ENCODE data around the gene ZMYND8.

ZMYND8 gene

DNA sequence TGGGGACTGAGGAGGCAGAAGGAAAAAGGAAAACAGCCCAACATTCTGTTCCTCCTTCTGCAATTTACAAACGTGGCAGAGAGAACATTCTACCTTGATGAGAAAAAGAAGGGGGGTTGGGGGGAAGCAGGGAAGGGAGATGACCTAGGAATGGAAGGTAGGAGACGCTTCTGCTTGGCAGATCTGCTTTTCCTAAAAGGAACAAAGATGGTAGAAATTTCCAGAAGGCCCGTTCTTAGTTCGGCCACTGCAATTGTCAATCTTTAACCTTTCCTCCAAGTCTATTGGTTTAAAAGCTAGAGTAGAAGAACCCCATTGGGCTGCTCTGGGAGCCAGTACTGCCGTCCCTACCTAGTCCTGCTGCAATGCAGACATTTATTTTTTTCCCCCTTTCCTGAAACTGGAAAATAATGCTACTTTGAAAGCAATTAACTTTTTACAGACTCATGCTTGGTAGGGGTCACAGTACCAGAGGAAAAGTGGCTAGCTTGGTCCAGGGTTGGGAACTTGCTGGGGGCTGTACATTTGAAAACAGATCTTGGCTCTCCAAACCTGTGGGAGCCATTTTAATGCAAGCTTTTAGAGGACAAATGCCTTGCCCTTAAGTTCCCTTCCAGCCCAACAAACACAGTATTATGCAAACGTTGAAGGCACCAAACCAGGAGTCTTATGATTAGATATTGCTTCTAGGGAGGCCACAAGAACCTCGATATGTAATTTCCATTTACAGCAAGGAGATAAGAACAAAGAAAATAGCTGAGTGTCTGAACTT lies 2.6 kb downstream of the ZMYND8 start:
- no peak for DNase-seq

DNA sequence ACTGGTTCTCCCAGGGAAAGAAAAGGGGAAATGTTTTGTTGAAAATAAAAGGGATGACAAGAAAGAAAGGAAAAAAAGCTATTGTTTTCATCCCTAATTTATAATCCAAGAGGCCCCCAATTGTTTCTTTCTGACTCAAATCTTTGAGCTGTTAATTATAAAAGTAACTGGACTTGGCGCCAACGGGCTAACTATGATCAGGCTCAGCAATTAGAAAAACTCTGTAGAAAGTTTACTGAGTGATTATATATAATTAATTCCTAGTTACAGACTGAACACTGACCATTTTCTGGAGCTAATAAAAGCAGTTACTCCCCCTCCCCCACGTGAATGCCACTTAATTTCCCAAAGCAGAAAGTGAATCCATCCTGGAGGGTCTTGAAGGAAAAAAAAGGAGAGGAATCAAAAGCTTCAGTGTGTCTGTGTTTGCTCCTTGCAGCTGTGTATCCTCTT lies 3.2 kb downstream of the ZMYND8 start:
- no peak for DNase-seq

DNA sequence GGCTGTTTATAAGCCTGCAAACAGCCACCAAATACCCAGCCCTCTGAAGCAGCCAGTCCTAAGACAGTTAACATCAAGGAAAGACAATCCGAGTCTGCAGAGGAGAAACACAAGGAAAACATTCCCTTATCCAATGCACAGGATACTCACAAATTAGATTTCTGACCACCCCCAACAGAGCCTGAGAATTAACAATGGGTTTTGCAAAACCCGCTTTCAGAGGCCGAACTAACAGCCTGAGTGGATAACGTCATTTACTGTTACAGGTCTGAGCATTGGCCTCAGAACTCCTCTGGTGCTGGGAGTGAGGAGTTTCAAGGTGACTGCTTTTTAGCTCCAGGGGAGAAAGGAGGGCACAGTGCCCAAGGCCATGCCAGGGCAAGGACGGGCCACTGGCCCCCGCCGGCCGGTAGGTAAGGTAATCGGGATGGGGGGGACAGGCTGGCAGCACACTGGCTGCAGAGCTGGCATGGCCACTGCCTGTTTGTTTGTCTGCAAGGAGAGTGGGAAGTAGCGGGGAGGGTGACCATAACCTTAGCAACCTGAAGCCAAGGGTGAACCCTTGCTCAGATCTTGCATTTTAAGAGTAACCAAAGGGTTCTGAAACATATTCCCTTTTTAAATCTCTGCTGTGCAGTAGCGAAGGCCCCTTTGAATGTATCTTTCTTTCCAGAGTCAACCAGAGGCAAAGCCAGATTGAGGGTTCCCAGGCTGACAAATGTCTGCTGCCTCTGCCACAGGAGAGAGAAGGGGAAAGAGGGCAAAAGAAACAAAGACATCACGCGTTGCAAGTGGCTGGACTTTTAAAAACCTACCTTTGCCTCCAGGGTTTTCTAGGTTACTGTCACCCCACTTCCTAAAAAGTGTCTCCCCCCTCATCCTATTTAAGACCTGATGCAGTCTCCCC lies 3.9 kb downstream of the ZMYND8 start:
- no peak for DNase-seq

DNA sequence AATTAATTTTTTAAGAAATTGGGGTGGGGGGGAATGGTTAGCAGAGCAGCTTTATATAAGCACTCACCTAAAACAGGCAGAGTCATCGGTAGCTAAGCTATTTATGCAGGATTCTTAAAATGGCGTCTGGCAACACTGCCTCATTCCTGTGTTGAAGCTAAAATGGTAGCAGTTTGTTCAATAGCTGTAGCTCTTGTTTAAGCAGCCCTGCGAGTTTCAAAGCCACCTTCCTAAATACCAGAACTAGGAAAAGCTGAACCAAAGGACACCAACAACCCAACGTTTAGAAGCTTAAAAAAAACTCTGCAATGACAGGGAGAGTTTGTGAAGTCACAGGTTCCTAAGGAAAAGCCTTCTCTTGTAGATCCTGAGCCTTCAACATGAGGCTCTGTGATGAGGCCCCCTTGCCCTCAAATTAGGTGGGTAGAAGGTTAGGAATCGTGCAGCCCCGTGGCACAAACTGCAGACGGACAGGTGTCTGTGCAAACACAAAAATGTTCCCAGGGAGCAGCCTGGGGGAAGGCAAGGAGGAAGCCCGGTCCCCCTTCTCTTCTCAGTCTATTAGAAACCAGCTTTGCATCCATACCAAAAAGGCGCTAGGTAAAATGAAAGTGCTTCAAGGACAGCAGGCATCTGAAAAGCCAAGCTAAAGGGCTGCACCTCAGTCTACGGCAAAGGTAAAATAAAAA lies 4.7 kb downstream of the ZMYND8 start:
- DNase-seq, result no peak

DNA sequence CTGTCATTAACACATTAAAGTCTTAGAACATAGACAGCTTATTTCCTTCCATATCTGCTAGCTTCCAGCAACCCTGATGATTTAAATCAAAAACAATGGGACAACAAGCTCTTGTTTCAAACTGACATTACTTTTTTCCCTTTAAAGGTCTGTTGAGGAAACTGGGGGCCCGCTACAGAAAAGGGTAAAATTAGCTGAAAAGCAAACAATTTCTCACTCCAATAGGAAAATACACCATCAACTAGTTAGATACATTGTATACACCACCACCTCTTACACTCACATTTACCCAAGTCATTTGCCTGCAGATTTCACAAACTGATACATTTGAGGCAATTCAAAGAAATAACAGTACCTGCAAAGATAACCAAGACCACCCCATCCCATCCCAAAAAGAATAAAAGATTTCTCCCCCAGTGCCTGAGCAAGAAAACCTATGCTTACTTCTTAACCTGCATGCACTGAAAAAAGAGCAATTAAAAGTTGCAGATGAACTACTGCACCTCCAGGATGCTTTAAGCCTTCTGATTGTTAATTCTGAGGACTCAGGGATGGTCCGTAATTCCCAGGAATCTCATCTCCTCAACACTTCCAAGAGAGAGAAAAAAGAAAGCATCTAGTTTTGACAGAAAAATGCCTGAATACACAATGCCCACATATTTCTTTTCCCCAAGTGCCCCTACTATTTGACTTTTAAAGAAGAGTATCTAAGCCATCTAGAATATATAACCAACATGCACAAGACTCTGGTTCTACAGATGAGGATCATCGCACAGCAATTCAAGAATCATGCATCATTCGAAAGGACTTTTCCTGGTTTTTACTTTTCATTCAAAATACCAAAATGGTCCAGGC lies 5.6 kb downstream of the ZMYND8 start:
- no peak for DNase-seq

DNA sequence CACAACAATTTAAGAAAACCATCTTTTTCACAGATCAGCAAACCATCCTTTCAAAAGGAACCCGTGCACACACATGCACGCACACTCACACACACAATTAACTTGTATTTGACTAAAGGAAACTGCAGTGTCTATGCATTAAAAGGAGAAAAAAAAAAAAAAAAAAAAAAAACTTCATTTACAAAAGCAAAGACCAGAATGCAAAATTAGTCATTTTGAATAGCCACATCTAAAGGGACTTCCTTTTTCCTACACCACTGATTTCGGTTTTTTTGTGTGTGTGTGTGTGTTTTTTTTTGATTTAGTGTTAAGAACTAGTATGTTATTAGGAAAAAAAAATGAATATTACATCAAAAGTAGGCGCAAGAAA lies 6.3 kb downstream of the ZMYND8 start:
- no peak for DNase-seq

DNA sequence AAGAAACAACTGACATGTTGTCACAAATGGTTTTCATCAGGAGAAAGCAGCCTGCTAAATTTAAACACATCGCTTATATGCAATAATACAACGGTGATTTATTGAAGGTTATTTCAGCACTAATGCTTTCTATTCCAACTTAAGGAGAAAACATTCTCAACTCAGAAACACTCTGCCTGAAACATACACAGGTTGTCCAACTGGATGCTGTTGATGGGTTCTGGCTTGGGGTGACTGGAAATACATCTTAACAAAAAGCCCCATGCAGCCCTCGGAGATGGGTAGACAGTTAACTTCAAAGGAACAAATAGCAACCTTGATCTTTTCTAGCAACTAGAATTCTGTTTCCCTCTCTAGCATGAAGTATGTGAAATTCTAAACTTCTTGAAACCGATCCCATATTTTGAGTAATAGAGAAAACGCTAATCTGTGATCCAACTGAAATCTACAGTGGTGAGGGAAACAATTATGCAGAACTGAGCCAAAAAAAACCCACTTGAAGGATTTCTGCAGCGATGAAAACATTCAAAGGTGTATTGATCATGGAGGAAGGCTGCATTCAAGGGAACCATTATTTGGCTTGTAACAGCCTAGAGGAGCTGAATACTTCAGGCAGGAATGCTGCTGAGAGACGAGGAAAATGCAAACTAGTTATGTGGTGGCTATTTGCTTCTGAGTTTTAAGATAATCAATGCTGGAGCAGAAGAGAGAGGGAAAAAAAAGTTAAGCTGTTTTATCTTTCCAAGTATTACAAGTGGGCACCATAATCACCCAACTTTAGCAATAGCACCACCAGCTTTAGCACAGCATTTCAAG lies 6.9 kb downstream of the ZMYND8 start:
- no peak for DNase-seq

DNA sequence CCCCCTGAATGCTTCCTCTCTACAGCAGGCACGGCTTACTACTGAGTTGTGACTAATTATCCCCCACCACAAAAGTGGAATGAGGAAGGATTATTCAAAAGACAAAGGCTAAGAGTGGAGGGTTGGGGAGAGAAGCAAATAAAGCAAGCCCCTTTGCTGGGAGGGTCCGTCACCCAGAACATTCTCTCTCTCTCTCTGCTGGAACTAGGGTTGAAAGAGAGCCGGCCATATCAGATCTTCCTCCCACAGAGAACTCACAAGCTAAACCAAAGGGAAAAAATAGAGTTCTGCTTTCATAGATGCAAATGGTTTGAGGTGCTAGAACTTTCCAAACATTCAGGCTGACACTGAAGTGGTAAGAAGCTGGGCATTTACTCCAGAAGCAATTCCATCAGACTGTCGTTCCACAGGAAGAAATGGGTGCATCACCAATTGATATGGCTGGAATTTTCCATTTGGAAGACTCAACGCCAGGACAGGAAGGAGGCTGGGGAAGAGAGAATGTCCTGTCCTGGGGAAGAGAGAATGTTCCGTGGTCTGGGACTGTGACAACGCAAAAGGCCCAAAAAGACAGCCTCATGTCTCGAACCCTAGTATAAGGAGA lies 7.9 kb downstream of the ZMYND8 start:
- DNase-seq, result no peak

DNA sequence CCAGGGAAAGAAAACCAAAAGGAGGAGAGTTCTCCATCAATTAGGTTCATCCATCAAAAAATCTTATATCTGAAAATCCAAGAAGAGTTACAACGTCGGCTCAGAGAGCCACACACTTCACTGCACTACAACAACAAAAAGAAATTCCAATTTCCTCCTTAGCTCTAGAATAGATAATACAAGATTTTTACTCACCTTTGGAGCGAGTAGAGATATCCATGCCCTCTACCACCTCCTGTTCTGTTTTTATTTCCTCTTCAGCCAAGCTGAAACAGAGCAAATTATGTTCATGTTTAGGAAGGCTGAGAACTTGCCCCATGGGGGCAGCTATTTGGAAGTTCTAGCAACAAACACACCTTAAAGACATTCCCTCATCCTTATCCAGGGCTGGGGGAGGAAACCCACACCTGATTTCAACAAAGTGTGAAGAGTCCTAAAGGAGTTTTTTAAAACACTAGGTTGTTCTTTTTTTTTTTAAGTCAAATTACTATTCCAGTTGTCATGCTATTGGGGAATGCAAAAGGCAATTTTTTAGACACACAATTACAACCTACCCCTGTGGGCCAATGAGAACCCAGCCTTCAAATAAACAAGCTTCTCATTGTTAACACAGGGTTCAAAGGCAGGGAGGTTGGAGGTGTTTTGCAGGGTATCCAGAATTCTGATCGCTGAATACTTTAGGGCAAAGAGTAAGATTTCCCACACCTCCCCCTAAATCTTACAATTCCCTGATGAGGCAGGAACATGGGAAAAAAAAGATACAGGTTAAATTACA lies 8.7 kb downstream of the ZMYND8 start:
- no peak for DNase-seq

DNA sequence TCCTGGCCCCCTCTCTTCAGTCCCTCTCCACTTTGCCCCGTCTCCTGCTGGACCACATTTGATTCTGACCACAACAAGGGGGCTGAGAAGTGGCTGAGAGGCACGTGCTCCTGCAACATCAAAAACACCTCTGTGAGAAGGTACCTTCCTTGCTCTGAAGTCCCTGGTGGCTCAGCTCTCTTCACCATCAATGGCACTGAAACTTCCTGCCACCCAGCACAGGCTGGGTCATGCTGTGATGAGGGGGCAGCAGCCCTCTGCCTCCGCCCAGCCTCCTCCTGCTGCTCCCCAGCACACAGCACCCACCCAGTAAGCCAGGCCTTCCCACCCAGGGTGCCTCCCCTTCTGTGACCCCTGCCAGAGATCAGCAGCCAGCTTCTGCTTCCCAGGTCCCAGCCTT lies 10.3 kb downstream of the ZMYND8 start:
- no peak for DNase-seq

DNA sequence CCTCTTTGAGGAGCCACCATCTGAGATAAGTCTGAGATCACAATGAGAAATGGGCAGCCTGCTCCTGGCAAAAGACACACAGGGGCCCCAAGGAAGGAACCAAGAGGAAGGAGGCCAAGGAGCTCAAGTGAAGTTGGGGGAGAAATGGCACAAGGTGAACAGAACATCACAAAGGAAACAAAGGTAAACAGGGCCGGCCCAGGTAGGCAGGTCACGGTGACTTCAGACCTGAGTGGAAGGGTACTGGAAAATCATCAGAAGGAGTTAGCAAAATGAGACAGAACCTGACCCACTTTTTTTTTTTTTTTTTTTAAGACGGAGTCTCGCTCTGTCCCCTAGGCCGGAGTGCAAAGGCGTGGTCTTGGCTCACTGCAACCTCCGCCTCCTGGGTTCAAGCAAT lies 11.3 kb downstream of the ZMYND8 start:
- DNase-seq, result no peak

DNA sequence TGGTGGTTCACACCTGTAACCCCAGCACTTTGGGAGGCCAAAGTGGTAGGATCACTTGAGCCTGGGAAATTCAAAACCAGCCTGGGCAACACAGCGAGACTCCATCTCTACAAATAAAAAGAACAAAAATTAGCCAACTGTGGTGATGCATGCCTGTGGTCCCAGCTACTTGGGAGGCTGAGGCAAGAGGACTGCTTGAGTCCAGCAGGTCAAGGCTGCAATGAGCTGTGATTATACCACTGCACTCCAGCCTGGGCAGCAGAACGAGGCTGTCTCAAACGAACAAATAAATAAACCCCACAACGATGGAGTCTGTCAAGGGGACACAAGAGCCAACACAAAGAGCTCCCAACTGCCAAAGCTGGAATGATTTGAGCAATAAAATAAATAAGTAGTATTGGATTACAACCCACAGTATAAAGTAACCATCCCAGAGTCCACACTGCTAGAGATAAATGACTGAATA lies 13.5 kb downstream of the ZMYND8 start:
- no peak for DNase-seq

DNA sequence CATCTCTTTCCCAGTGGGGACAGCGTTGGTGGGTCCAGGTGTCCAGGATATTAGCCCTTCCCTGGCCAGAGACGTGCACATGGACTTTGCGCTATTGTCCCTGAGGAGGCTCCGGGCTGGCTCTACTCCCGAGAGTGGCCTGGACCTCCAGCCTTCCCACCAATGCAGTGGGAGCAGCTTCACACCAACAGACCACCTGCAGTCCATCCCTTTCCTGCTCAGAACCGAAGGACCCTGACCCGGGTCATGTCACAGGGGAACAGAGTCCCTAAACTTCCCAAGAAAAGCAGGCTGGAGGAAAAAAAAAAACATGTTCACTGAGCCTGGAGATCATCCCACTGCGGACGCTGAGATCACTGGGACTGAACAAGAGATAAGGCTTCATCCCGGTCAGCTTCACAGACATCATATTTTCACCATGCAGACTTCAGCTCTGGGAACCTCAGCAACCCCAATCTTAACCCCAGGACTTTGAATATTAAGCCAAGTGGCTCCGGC lies 18.3 kb downstream of the ZMYND8 start:
- no peak for DNase-seq

DNA sequence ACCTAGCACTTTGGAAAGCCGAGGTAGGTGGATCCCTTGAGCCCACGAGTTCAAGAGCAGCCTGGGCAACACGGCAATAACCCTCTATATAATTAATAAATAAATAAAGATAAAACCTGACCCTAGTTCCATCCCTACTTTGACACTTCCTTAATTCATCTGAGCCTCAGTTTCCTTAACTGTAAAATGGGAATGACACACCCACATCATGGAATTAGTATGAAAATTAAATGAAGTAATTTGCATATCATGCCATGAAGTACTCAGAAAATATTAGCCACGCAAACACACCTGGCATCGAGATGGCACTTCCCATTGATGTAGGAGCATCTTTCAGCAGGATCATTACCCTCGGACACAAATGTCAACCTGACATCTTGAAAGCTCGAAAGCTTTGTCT lies 19.1 kb downstream of the ZMYND8 start:
- no peak for DNase-seq

DNA sequence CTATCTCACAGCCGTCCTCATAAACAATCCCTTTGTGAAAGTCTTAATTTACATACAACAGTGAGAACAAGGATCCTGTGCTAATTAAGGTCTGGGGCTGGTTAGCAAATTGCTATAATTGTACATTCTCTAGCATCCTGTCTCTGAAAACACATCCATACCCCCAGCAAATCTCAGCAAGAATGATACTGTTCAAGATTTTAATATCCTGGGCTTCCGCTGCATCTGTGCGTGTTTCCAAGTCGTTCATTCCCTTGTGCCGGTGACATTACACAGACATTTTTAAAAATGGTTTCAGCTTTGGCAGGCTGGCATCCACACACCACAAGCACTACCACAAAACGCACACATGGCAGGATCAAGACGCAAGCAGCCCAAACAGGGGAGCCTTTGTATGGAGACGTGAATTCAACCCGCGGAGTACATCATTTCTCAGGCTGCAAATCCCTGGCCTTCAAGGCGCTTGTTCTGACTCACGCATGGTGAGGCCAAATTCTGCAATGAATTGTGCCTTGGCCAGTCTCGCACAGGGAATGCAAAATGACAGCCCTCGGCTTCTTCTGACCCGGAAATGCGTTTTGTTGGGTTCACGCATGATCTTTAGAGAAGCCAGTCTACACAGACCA lies 20.3 kb downstream of the ZMYND8 start:
- no peak for DNase-seq

DNA sequence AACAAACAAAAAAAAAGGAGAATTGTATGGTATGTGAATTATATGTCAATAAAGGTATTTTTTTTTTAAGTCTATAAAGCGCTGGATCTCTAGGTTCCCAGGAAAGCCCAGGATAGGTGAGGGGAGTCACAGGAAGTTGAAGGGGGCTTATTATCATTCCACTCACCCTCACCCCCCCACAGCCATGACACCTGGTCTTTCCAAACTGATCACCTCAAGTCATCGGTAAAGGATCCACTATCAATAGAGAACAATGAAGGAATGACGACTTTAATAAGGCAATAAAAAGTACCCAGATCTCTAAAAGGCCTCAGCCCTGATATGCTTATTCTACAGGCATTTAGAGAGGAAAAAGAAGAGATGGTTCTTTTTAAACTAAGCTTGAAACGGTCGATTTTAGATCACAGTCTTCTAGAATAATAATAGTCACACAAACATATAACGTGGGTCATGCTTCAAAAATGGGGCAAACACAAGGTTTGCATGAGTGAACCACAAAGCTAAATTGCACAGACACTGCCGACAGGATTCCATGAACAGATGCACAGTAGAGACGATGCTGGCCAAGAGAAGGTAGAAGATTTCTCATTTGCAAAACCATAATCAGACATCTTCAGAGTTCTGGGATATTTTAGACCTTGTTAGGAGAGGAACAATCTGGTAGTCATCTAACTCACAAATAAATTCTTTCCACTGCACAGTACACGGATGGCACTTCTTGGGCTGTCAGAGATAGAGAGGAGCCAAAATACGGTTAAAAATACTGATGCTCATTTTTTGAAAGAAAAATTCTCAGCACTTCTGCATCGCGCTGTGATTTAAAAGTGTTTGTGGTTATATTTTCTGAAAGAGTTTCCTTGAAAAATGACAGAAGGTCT lies 21.0 kb downstream of the ZMYND8 start:
- no peak for DNase-seq

DNA sequence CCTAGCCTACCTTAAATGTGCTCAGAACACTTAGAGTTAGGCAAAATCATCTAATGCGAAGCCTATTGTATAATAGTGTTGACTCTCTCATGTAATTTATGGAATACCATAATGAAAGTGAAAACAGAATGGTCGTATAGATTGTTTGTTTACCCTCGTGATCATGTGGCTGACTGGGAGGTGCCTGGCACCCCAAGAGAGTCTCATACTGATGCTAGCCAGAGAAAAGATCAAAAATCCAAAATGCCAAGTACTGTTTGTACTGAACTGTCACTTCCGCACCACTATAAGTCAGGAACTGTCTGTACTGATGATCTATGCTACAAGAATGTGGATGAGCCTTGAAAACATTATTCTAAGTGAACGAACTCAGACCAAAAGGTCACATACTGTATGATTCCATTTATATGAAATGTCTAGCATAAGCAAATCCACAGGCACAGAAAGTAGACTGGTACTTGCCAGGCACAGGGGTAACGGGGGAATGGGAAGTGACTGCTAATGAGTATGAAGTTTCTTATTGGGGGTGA lies 22.4 kb downstream of the ZMYND8 start:
- no peak for DNase-seq

Data from stimulated activated CD8-positive, alpha-beta memory T cell treated with anti-CD3 and anti-CD28 coated beads, Interleukin-4, amount 100 ng/mL, for 48 hours (primary cell).